GM12892 (cell line): ENCODE results near the gene FITM1. TPM values are rescaled to one million over a fixed set of nuclear protein-coding genes. Genes with fewer than 3 reads are reported as not detected.

ENCODE experiments used
- DNase-seq: peaks from one replicate; pipeline ENCODE4 v3.0.0; 2011; ENCODE audit not compliant: insufficient read length
- FAIRE-seq: peaks from 2 replicates; lab custom pipeline; 2011; peaks lifted over from hg19 to GRCh38; lab: Jason Lieb, UNC
- POLR2A ChIP-seq: IDR thresholded peaks from 2 replicates; pipeline ENCODE4 v1.6.1; 2011; ENCODE audit warnings: low read depth, low read length, control low read depth
- POLR2AphosphoS5 ChIP-seq: IDR thresholded peaks from 2 replicates; pipeline ENCODE4 v1.6.1; 2011; ENCODE audit warnings: low read depth, low read length, control low read depth
- TAF1 ChIP-seq: IDR thresholded peaks from 2 replicates; pipeline ENCODE4 v1.6.1; 2011; ENCODE audit warnings: low read depth, mild to moderate bottlenecking, control low read depth, low read length, borderline replicate concordance
- polyA plus RNA-seq: library from polyadenylated mRNA; unstranded; fragments of >200 nt; gene quantifications from one replicate; pipeline ENCODE4 v1.2.1, GENCODE V29; 2012; ENCODE audit warnings: missing spikeins, inconsistent platforms; ENCODE audit not compliant: missing spikeins

FITM1 gene
- polyA plus RNA-seq, result not detected

- DNase-seq (no peak), FAIRE-seq (no peak)
- TF ChIP-seq TAF1, result no peak
- no peak for TF ChIP-seq POLR2A
- TF ChIP-seq POLR2AphosphoS5, result no peak
Observed at GRCh38 chr14:24130380-24130716, at the start of gene FITM1. FITM1 (plus strand) TSS chr14:24130659; CDS start chr14:24131564, 905 bp downstream.

- peak; percentile 43; the same call in 1 of the 2 replicates for TF ChIP-seq POLR2AphosphoS5
- 0 out of 2 replicates have a peak, but pooled peaks have one; percentile 25 for TF ChIP-seq POLR2A
- TF ChIP-seq TAF1, result no peak
- DNase-seq, result peak; percentile 91
- FAIRE-seq, result peak; percentile 91
Observed at GRCh38 chr14:24080888-24081738, 49.3 kb upstream of the FITM1 start.

DNA sequence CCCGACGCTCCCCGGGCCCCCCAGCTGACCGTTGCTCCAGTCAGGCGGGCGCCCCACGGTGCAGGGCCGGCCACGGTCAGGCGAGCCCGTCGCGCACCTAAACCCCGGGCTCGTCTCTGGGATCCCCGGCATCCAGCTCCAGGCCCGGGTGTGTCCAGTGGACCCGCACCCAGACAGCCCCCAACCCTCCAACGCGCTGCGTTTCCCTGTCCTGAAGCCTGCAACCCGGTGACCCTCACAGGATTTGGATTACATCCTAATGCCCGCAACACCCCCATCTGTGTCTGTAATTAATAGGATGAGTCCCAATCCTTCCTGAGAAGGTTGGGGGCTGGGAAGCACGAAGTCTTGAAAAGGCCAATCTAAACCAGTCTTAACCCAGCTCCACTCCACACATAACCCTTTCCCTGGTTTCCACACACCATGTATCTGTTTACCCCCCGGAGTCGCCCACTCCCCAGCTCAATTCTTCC lies 48.7 kb upstream of the FITM1 start:
- DNase-seq (no peak), FAIRE-seq (no peak)
- no peak for TF ChIP-seq TAF1
- 0 out of 2 replicates have a peak, but pooled peaks have one; percentile 2 for TF ChIP-seq POLR2AphosphoS5
- TF ChIP-seq POLR2A, result no peak

- FAIRE-seq, result no peak
- TF ChIP-seq TAF1 (no peak), POLR2A (no peak), POLR2AphosphoS5 (no peak)
Observed at GRCh38 chr14:24082411-24083080, 47.9 kb upstream of the FITM1 start.

GRCh38 chr14:24083462-24083861 lies 47.0 kb upstream of the FITM1 start:
- TF ChIP-seq POLR2A (no peak), TAF1 (no peak), POLR2AphosphoS5 (no peak)
- FAIRE-seq (no peak), DNase-seq (no peak)

More at GRCh38 chr14:24082411-24083080, 47.9 kb upstream of the FITM1 start:
- DNase-seq, result no peak

GRCh38 chr14:24084440-24084839 lies 46.0 kb upstream of the FITM1 start:
- FAIRE-seq (no peak), DNase-seq (no peak)
- TF ChIP-seq POLR2AphosphoS5, result no peak
- TF ChIP-seq TAF1, result no peak
- no peak for TF ChIP-seq POLR2A

DNA sequence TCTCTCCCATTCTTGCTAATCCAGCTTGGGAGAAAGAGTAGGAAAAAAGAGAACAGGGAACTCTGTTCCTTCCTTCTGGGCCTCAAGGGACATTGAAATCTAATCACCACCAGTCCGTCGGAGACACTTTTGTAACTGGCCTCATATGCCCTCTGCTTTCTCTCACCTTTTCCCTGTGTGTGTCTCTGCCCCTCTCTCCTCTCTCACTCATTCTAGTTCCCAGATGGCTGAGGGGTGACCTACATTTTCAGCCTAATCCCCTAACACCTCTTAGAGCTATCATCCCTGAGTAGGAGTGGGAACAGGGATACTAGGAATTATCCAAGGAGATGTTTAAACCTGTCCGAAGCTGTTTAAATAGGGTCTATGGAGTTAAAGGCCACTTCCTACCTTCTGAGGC lies 45.2 kb upstream of the FITM1 start:
- no peak for FAIRE-seq
- TF ChIP-seq TAF1 (no peak), POLR2A (no peak), POLR2AphosphoS5 (no peak)
- DNase-seq, result no peak

GRCh38 chr14:24086193-24086955 lies 44.1 kb upstream of the FITM1 start:
- FAIRE-seq (no peak), DNase-seq (no peak)
- no peak for TF ChIP-seq TAF1
- TF ChIP-seq POLR2AphosphoS5, result no peak
- no peak for TF ChIP-seq POLR2A

GRCh38 chr14:24087004-24087403 lies 43.5 kb upstream of the FITM1 start:
- TF ChIP-seq POLR2A, result no peak
- no peak for TF ChIP-seq TAF1
- TF ChIP-seq POLR2AphosphoS5, result no peak
- no peak for FAIRE-seq
- no peak for DNase-seq

DNA sequence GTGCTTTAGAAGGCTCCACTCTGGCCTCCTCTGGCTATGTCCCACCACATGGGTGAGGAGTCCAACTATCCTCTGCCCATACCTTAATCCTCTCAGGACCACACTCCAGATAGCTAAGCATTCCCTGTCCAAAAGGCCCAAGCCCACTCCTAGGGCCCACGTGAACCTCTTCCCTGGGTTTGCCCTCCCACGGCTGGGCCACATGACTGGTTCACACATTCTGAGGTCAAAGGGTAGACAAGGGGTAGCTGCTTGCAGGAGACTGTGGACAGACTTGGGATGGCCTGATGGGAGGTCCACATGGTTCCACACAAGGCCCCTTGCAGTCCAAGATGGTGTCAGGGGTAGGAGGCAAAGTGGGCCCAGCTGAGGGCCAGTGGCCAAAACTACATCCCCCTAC lies 42.4 kb upstream of the FITM1 start:
- FAIRE-seq (no peak), DNase-seq (no peak)
- no peak for TF ChIP-seq TAF1

DNA sequence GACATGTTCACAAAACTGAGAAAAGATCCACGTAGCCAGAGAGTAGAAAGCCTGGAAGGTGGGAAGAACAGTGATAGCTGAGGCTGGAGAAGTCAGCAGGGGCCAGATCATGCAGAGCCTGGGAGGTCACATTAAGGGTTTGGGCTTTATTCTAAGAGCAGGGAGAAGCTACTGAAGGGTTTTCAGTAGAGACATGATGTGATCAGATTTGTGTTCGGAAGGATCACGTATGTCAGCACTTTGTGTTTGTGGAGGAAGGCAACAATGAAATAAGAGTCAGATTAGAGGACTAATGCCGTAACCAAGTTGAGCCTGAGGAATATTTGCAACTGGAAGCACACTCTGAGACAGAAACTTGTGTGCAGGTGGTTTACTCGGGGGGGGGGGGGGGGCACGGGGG lies 40.6 kb upstream of the FITM1 start:
- no peak for FAIRE-seq
- no peak for DNase-seq
- TF ChIP-seq POLR2A, result no peak
- no peak for TF ChIP-seq TAF1
- no peak for TF ChIP-seq POLR2AphosphoS5
